ENCODE measurements around the gene DENND1A. TPM values are rescaled to one million over a fixed set of nuclear protein-coding genes. Genes with fewer than 3 reads are reported as not detected.

Gene DENND1A
- total RNA-seq, 4 donors from 2014 or later, result 37.1 to 55.3 (median 50.0) TPM

GRCh38 chr9:123508048-123508447 is 421.9 kb downstream of the DENND1A start:
- Histone ChIP-seq H3K4me1 (no peaks in the 10 kb centered on the region), H3K4me3 (no peak overlapping the region), H3K36me3 (no peaks in the 10 kb centered on the region), H3K27ac (no peak overlapping the region), H3K9me3 (no peaks in the 10 kb centered on the region), H3K27me3 (no peaks in the 10 kb centered on the region)
- no peak for DNase-seq
- no peak for TF ChIP-seq POLR2A (IDR thresholded peaks at IDR 0.05)

GRCh38 chr9:123505496-123505895 is 424.4 kb downstream of the DENND1A start:
- H3K4me3 ChIP-seq, result no peak overlapping the region
- H3K4me1 ChIP-seq, result no peaks in the 10 kb centered on the region
- no peak for DNase-seq
- no peaks in the 10 kb centered on the region for H3K9me3 ChIP-seq
- no peaks in the 10 kb centered on the region for H3K36me3 ChIP-seq
- no peaks in the 10 kb centered on the region for H3K27me3 ChIP-seq
- TF ChIP-seq CTCF (IDR thresholded peaks at IDR 0.05), result no peak
- no peak for TF ChIP-seq POLR2A (IDR thresholded peaks at IDR 0.05)
- no peak overlapping the region for H3K27ac ChIP-seq

GRCh38 chr9:123500336-123500735 is 429.6 kb downstream of the DENND1A start:
- no peak for TF ChIP-seq POLR2A (IDR thresholded peaks at IDR 0.05)
- TF ChIP-seq CTCF (IDR thresholded peaks at IDR 0.05), result no peak

GRCh38 chr9:123497830-123498229 is 432.1 kb downstream of the DENND1A start:
- TF ChIP-seq POLR2A (IDR thresholded peaks at IDR 0.05), result no peak
- TF ChIP-seq CTCF (IDR thresholded peaks at IDR 0.05), result no peak
- Histone ChIP-seq H3K4me3 (no peak overlapping the region), H3K27me3 (no peaks in the 10 kb centered on the region), H3K36me3 (no peaks in the 10 kb centered on the region), H3K4me1 (no peaks in the 10 kb centered on the region), H3K27ac (no peak overlapping the region), H3K9me3 (no peaks in the 10 kb centered on the region)
- DNase-seq, result no peak

More at GRCh38 chr9:123500336-123500735, 429.6 kb downstream of the DENND1A start:
- Histone ChIP-seq H3K27ac (no peak overlapping the region), H3K4me1 (no peaks in the 10 kb centered on the region), H3K9me3 (no peaks in the 10 kb centered on the region), H3K36me3 (no peaks in the 10 kb centered on the region), H3K27me3 (no peaks in the 10 kb centered on the region), H3K4me3 (no peak overlapping the region)
- no peak for DNase-seq

- Histone ChIP-seq H3K9me3 (no peaks in the 10 kb centered on the region), H3K4me1 (no peaks in the 10 kb centered on the region), H3K27me3 (no peaks in the 10 kb centered on the region), H3K36me3 (no peaks in the 10 kb centered on the region), H3K4me3 (no peak overlapping the region), H3K27ac (no peak overlapping the region)
- DNase-seq, result no peak
- TF ChIP-seq POLR2A (IDR thresholded peaks at IDR 0.05), result no peak
- TF ChIP-seq CTCF (IDR thresholded peaks at IDR 0.05), result no peak
Measured at GRCh38 chr9:123495731-123496130, 434.2 kb downstream of the DENND1A start.

- no peak for DNase-seq
- Histone ChIP-seq H3K4me3 (no peak overlapping the region), H3K4me1 (no peaks in the 10 kb centered on the region), H3K36me3 (no peaks in the 10 kb centered on the region), H3K27me3 (no peaks in the 10 kb centered on the region), H3K27ac (no peak overlapping the region), H3K9me3 (no peaks in the 10 kb centered on the region)
- TF ChIP-seq CTCF (IDR thresholded peaks at IDR 0.05), result no peak
- no peak for TF ChIP-seq POLR2A (IDR thresholded peaks at IDR 0.05)
Measured at GRCh38 chr9:123493627-123494026, 436.3 kb downstream of the DENND1A start.
